ENCODE data around the gene CPEB1.

The CPEB1 gene

GRCh38 chr15:82679626-82680199, 32.5 kb upstream of the CPEB1 start:
- no peak for TF ChIP-seq CTCF (IDR thresholded peaks at IDR 0.05; ENCODE audit: extremely low read depth, insufficient read depth, missing control alignments)
- in situ Hi-C loops (cut with MboI; ENCODE audit: low pct_unique_long_range_greater_than_20kb, low sequenced_read_pairs, unreplicated experiment) = no loop called here
- no peak for DNase-seq (ENCODE audit: low spot score)

DNA sequence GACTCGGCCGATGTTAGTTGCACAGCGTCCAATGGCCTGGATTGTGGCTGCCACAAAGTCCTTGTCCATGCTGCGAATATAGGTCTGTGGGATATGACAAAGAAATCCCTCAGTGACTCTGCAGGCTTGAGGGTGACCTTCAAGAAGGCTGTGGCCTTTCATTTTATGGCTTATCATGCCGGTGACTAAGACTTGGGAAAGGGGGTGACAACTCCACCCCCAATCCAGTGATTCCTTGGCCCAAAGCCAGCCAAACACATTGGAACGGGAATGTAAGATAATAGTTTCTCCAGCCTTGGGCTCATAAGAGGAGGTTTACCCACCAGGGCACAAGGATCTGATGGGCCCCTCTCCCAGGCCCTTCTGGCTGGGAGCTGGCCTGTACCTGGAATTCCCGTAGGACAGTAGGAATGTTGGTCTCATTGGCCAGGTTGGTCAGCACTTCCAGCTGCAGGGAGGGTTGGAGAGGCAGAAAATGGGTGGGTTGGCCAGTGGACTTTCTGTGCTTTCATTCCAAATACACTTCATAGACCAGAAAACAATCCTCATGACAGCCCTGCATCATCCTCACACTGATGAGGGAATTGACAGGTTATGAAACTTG, 30.7 kb upstream of the CPEB1 start:
- DNase-seq (ENCODE audit: low spot score) = no peak
- in situ Hi-C loops (cut with MboI; ENCODE audit: low pct_unique_long_range_greater_than_20kb, low sequenced_read_pairs, unreplicated experiment) = no loop called here

DNA sequence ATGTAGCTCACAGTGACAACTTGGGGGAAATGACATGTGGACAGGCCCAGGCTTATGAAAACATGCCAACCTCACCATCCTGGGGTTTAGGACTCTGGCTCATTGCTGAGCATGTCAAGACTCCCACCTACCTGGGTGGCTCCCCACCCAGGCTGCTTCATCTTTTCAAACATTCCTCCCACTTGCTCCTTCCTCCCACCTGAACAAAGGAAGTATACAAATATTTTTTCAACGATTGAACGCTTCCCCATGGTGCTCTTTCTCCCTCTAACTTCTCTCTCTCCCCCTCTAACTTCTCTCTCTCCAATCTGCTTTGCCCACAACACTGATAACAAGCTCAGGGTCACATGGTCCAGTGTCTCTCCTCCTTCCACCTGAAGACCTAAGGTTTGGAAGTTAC, 27.7 kb upstream of the CPEB1 start:
- in situ Hi-C loops (cut with MboI; ENCODE audit: low pct_unique_long_range_greater_than_20kb, low sequenced_read_pairs, unreplicated experiment) = no loop called here
- no peak for DNase-seq (ENCODE audit: low spot score)
- no peak for TF ChIP-seq CTCF (IDR thresholded peaks at IDR 0.05; ENCODE audit: extremely low read depth, insufficient read depth, missing control alignments)

More for the DNA sequence above, 30.7 kb upstream of the CPEB1 start:
- TF ChIP-seq CTCF (IDR thresholded peaks at IDR 0.05; ENCODE audit: extremely low read depth, insufficient read depth, missing control alignments) = no peak

DNA sequence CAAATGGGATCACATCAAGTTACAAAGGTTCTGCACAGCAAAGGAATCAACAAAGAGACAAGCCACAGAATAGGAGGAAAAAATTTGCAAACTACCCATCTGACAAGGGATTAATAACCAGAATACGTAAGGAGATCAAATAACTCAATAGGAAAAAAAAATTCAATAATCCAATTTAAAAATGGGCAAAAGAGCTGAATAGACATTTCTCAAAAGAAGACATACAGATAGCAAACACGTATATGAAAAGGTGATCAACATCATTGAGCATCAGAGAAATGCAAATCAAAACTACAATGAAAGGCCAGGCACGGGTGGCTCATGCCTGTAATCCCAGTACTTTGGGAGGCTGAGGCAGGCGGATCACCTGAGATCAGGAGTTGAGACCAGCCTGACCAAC, 23.5 kb upstream of the CPEB1 start:
- in situ Hi-C loops (cut with MboI; ENCODE audit: low pct_unique_long_range_greater_than_20kb, low sequenced_read_pairs, unreplicated experiment) = no loop called here

DNA sequence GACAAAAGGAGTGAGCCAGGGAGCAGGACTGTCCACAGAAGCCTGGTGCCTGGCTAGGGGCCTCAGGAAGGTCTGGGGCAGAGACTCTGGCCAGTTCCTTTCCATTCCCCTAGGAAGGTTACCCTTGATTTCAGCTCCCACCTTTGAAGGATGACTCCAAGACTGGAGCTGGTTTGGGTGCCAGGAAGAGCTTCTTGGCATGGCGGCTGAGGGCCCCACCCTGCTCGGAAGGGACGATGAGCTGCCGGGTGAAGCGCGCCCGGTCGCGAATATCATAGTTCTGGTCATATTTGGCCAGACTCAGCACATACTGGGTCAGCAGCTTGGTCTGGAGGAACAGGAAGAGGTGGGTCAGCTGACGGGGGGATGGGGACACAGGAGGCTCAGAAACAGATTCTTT, 19.4 kb upstream of the CPEB1 start:
- in situ Hi-C loops (cut with MboI; ENCODE audit: low pct_unique_long_range_greater_than_20kb, low sequenced_read_pairs, unreplicated experiment) = no loop called here
- TF ChIP-seq CTCF (IDR thresholded peaks at IDR 0.05; ENCODE audit: extremely low read depth, insufficient read depth, missing control alignments) = no peak
- no peak for DNase-seq (ENCODE audit: low spot score)

More for the DNA sequence above, 23.5 kb upstream of the CPEB1 start:
- no peak for TF ChIP-seq CTCF (IDR thresholded peaks at IDR 0.05; ENCODE audit: extremely low read depth, insufficient read depth, missing control alignments)
- no peak for DNase-seq (ENCODE audit: low spot score)

GRCh38 chr15:82664021-82664420, 16.9 kb upstream of the CPEB1 start:
- DNase-seq (ENCODE audit: low spot score) = no peak
- no peak for TF ChIP-seq CTCF (IDR thresholded peaks at IDR 0.05; ENCODE audit: extremely low read depth, insufficient read depth, missing control alignments)
- in situ Hi-C loops (cut with MboI; ENCODE audit: low pct_unique_long_range_greater_than_20kb, low sequenced_read_pairs, unreplicated experiment) = no loop called here

Measured in GM13977 (cell line).